GM12873 (cell line): ENCODE measurements around the gene LRRK1.

Experiments
- CTCF ChIP-seq: IDR thresholded peaks from 2 replicates; pipeline ENCODE4 v1.5.1; 2012; ENCODE audit warnings: low read depth, mild to moderate bottlenecking, moderate library complexity, low read length, control low read depth; ENCODE audit not compliant: insufficient read depth; ENCODE audit errors: missing control alignments

LRRK1 gene

GRCh38 chr15:100952566-100952965 is 33.4 kb downstream of the LRRK1 start:
- no peak for TF ChIP-seq CTCF

- no peak for TF ChIP-seq CTCF
These were observed 39.3 kb downstream of the LRRK1 start for GRCh38 chr15:100958326-100959065.

- no peak for TF ChIP-seq CTCF
These were observed 40.2 kb downstream of the LRRK1 start for GRCh38 chr15:100959066-100960050.

GRCh38 chr15:100966997-100967396 is 47.8 kb downstream of the LRRK1 start:
- no peak for TF ChIP-seq CTCF

- TF ChIP-seq CTCF, result no peak
These were observed 49.2 kb downstream of the LRRK1 start for GRCh38 chr15:100968050-100968966.

- TF ChIP-seq CTCF, result no peak
These were observed 53.8 kb downstream of the LRRK1 start for GRCh38 chr15:100972975-100973350.
